ENCODE measurements around the gene TBC1D22A.

The TBC1D22A gene

DNA sequence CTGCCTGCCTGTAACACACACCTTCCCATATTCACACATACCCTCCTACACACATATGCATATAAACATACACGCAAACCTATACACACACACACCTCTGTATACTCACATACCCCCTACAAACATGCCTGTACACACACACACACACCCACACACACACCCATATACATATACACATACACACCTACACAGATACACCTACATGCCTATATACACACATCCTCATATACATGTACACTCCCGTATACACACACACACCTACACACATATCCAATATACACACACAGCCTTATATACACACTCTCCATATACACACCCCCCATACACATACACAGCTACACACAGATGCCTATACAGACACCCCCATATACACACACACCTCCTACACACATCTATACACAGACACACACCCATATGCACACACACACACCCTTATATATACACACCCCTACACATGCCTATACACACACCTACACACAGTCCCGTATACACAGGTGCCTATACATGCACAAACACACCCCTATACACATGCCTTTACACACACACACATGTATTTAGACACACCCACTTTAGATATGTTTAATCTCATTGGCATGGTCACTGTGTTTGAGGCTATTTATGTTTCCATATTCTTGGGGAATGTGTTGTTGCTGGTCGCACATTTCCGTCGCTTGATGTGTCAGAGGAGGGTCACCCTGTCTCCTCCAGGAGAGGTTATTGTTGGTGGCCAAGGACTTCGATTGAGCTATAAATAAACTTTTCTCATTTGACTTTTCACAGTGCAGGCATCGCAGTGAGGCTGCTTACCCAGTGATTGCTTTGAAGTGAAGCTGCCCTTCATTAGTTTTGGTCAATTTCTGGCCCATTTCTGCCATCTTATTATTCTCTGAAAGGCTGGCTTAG lies 243.3 kb downstream of the TBC1D22A start:
- no peak for DNase-seq

DNA sequence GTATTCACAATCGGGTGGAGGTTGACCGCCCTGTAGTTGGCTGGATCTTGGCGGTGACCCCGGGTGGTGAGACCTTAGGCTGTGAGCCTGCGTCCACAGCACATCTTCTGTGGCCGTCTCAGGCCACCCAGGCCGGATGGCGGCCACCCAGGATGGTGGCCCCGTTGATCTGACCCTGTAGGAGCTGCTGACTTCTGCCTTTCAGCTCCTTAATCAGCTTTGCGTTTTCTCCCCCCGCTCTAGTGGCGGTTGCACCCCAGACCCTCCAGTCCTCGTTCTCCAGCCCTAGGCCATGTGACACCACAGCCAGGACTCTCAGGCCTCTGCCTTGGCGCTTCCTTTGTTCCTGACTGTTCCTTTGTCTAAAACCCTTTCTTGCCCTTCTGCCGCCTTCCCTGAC lies 244.0 kb downstream of the TBC1D22A start:
- no peak for DNase-seq

- no peak for DNase-seq
These were observed 244.4 kb downstream of the TBC1D22A start for GRCh38 chr22:47006869-47007268.

DNA sequence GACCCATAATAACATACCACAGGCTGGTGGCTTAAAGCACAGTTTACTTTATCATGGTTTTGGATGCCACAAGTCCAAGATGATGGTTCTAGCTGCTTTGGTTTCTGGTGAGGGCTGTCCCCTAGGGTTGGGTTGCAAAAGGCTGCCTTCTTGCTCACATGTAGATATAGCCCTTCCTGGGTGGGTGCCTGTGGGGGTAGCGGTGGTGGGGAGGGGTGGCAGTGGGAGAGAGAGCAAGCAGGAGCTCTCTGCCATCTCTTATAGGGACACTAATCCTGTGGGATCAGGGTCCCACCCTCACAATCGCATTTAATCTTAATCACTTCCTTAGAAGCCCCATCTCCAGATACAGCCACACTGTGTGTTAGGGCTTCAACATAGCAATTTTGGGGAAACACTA lies 245.0 kb downstream of the TBC1D22A start:
- no peak for DNase-seq

GRCh38 chr22:47008208-47008885 lies 245.9 kb downstream of the TBC1D22A start:
- no peak for DNase-seq

GRCh38 chr22:47009304-47010101 lies 247.1 kb downstream of the TBC1D22A start:
- no peak for DNase-seq

DNA sequence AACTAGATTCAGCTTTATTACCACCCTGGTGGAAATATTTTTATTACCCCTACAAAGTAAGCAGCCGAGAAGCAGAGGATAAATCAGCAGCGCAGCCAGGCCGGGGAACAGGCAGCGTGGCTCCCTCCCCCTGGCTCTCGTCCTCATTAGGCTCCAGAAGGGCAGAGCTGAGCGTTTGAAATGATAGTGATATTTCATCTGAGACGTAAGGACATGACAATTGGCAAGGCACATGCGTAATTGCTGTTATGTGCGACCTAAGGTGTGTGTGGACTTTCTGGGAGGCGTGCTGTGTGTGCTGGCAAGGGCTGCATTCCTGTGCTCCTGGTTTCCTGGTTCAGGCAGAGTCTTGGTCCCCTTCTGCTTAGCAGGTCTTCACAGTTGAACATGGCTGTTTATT lies 247.8 kb downstream of the TBC1D22A start:
- no peak for DNase-seq

DNA sequence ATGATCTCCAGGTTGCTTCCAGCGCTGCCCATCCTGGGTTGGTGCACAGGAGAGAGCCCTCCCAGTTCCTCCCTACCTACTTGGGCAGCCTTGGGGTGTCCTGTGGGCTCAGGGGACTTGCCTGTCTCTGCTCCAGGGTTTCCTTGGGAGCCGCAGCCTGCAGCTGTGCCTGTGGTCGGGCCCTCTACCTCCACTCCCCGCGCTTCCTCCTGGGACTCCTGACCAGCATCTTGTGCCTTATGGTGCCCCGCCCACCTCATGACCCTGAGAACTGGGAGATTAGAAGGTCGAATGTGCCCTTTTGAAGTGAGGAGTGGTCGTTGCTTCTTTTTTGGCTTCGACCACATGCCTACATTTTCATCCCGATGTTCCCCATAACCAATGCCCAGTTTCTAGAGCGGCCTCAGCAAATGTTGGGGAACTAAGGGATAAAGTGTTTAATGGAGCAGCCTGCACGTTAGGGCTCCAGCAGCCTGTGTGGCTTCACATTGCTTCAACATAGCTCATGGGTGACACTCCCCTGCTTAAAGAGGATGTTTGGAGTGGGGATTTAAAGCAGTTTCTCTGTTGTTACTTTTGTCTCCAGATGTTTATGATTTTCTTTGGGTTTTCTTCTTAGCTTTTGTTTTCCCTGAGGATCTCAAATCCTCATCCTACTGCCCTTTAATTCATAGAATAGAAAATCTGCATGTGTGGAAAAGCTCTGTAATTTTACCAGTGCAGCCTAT lies 248.8 kb downstream of the TBC1D22A start:
- DNase-seq: no peak

DNA sequence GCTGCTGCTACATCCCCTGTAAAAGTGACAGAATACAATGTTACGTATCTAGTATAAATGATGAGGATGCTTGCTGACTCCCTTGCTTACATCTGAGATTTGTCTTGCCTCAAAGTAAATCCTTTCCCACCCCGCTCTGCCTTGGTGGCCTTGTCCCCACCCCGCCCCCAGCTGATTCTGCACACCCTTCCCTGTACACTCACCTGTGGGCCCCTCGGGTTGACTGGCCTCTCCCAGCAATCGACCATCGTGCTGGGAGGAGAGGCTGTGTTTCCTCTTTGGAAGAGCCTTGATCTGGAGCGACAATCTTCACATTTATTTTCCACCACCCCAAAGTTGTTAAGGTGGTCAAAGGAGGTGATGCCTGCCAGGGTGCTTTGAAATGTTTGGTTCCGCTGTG lies 249.4 kb downstream of the TBC1D22A start:
- no peak for DNase-seq

GRCh38 chr22:47012589-47013370 lies 250.3 kb downstream of the TBC1D22A start:
- no peak for DNase-seq

GRCh38 chr22:47013861-47014635 lies 251.6 kb downstream of the TBC1D22A start:
- no peak for DNase-seq

DNA sequence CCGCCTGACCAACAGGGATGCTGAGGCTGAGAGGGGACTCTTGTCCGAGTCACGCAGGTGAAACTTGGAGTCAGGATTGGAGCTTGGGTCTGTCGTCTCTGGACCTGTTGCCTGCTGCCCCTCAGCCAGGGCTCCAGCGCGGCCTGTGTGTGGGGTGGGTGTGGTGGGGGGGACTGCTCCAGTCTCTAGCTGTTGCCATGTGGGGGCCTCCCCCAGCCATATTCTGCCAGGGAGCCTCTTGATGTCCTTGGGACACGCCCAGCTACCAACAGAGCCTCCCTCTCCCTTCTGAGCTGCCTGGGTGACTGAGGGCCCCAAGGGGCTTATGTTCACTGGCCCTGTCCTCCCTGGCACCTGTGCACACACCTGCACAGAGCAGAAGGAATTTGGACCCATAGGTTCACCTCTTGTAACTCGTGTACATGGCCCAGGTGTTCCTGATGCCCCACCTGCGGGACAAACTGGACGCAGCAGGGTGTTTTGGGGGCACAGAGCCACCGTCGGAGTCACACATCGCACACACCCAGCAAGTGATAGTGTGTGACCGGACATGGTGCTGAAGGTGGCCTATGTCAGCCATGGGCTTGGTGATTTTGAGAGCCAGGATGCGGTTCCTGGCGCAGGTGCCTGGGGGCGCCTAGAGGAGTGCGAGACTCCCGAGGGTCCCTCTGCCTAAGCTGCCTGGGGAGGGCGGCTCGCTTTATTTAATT lies 252.3 kb downstream of the TBC1D22A start:
- no peak for DNase-seq

GRCh38 chr22:47015589-47016178 lies 253.2 kb downstream of the TBC1D22A start:
- no peak for DNase-seq

DNA sequence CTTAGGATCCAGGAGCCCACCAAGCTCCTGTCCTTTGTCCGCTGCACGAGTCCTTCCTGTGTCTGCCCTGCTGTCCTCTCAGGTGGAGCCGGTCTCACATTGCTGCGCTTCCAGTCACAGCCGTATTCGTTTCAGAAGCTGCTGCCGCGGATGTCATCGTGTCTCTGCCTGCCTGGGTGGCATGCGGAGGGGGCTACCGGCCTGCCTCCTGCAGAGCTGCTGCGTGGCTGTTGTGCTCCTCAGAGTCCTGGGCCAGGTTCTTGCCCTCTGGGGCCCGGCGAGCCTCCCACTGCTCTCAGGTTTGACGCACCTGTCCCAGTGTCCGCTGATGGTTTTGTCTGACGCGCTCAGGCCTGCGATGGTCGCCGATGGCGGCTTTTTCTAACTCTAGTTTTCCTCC lies 254.2 kb downstream of the TBC1D22A start:
- DNase-seq: no peak

- no peak for DNase-seq
These were observed 254.8 kb downstream of the TBC1D22A start for GRCh38 chr22:47017245-47017644.

GRCh38 chr22:47018010-47018910 lies 255.8 kb downstream of the TBC1D22A start:
- DNase-seq: no peak

DNA sequence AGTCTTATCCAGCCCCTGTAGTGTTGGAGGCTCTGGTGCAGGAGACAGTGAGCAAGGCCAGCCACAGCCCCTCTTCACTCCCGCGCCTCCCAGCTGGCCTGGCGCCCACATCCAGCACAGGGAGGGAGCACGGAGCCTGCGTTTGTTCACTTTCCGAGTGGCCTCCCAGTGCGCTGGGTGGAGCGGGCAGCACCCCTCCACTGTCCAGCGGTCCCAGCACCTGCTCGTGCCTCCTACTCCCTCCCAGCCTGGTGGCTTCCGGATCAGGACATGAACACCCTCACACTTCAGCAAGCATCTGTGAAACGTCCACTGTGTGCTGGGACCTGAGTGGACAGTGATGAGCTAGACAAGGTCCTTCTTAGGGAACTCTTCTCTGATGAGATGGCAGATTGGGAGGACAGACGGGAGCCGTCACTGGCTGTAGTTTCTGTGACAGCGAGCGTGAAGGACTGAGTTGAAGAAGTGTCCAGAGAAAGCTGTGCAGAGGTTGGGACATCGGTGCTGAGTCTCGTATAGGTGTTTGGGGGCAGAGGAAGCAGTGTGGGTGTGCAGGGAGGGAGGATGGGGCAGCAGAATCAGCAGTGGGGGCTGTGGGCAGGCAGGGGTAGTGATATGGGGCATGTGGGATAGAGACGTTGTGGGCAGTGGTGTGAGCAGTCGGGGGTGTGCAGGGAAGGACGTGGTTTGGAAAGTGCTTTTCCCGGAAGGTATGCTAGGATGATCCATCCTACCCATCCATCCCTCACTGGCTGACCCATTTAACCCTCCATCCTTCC lies 256.8 kb downstream of the TBC1D22A start:
- DNase-seq: no peak

DNA sequence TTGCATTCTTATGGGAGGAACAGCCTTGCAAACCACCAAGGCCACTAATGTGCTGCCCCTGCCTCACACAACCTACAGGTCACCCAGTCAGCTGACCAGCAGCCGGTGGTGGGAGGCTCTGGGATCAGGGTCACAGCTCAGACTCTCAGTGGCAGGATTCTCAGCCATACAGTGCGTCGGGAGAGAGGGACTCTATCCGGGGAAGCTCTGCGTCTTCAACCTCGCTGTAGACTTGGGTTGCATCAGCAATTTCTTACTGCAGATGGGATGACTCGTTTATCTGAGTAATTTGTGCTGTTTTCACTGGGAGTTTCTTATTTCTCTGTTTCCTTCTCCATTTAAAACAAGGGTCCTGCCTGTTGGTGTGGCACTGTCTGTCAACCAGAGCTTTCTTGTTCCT lies 257.7 kb downstream of the TBC1D22A start:
- DNase-seq: no peak
